ENCODE measurements around the gene NR3C2.

NR3C2 gene

GRCh38 chr4:148240241-148240640, 202.0 kb downstream of the NR3C2 start:
- H3K79me2 ChIP-seq (ENCODE audit: insufficient read depth, low read length), result no peaks in the 10 kb centered on the region
- H3K9me2 ChIP-seq (replicated peaks; ENCODE audit: insufficient read depth, low read length), result no peaks in the 10 kb centered on the region
- H3K36me3 ChIP-seq (ENCODE audit: low read length), result no peaks in the 10 kb centered on the region
- H3K4me2 ChIP-seq (ENCODE audit: low read depth, low read length, poor library complexity, severe bottlenecking), result no peak overlapping the region
- no peak overlapping the region for H3K27ac ChIP-seq (ENCODE audit: low read depth, low read length)
- no peaks in the 10 kb centered on the region for H3F3A ChIP-seq (ENCODE audit: insufficient read depth)
- no peak overlapping the region for H3K9ac ChIP-seq (ENCODE audit: low read length)
- no peaks in the 10 kb centered on the region for H4K20me1 ChIP-seq (ENCODE audit: low read depth, low read length)
- TF ChIP-seq, protein P1, sequence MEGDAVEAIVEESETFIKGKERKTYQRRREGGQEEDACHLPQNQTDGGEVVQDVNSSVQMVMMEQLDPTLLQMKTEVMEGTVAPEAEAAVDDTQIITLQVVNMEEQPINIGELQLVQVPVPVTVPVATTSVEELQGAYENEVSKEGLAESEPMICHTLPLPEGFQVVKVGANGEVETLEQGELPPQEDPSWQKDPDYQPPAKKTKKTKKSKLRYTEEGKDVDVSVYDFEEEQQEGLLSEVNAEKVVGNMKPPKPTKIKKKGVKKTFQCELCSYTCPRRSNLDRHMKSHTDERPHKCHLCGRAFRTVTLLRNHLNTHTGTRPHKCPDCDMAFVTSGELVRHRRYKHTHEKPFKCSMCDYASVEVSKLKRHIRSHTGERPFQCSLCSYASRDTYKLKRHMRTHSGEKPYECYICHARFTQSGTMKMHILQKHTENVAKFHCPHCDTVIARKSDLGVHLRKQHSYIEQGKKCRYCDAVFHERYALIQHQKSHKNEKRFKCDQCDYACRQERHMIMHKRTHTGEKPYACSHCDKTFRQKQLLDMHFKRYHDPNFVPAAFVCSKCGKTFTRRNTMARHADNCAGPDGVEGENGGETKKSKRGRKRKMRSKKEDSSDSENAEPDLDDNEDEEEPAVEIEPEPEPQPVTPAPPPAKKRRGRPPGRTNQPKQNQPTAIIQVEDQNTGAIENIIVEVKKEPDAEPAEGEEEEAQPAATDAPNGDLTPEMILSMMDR (IDR thresholded peaks at IDR 0.05; ENCODE audit: insufficient read depth, low read length, poor library complexity, severe bottlenecking), result no peak
- no peak overlapping the region for H2AFZ ChIP-seq (ENCODE audit: low read depth, low read length, severe bottlenecking)
- H3K4me3 ChIP-seq (ENCODE audit: insufficient read depth, low read length, poor library complexity, severe bottlenecking), result no peak overlapping the region
- H3K9me3 ChIP-seq (ENCODE audit: insufficient read depth, low read length), result no peaks in the 10 kb centered on the region
- no peaks in the 10 kb centered on the region for H3K27me3 ChIP-seq (ENCODE audit: low read length)

DNA sequence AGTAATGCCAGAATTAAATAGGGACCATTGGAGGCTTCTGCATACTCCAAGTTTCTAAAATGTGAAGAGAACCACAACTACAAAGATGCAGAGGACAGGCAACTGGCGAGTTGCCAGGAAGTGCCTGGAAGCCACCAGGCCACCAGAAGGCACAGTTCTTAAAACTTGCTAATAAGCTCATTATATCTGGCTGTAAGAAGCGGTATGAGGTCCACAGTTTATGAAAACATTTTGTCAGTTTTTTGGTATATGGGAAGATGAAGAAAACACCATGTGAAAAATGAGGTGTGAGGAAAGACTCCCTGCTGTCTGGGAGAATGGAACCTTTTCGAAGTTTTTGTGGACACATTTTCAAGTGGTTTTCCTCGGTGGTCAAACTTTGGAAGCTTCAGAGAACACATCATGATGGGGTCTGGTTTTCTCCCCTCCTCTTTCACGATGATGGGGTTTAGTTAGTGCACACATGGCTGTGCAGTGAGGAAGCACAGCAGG, 202.7 kb downstream of the NR3C2 start:
- Histone ChIP-seq H3K79me2 (ENCODE audit: insufficient read depth, low read length) (no peaks in the 10 kb centered on the region), H3K4me2 (ENCODE audit: low read depth, low read length, poor library complexity, severe bottlenecking) (no peak overlapping the region), H2AFZ (ENCODE audit: low read depth, low read length, severe bottlenecking) (no peak overlapping the region), H3K9me3 (ENCODE audit: insufficient read depth, low read length) (no peaks in the 10 kb centered on the region), H3K4me3 (ENCODE audit: insufficient read depth, low read length, poor library complexity, severe bottlenecking) (no peak overlapping the region), H3K9me2 (replicated peaks; ENCODE audit: insufficient read depth, low read length) (no peaks in the 10 kb centered on the region), H3K27ac (ENCODE audit: low read depth, low read length) (no peak overlapping the region), H3K36me3 (ENCODE audit: low read length) (no peaks in the 10 kb centered on the region), H3K27me3 (ENCODE audit: low read length) (no peaks in the 10 kb centered on the region), H4K20me1 (ENCODE audit: low read depth, low read length) (no peaks in the 10 kb centered on the region), H3K9ac (ENCODE audit: low read length) (no peak overlapping the region), H3F3A (ENCODE audit: insufficient read depth) (no peaks in the 10 kb centered on the region)
- TF ChIP-seq EZH2phosphoT487 (conservative IDR thresholded peaks at IDR 0.05; ENCODE audit: low read length), result no peak
- TF ChIP-seq, protein P1 (IDR thresholded peaks at IDR 0.05; ENCODE audit: insufficient read depth, low read length, poor library complexity, severe bottlenecking), result no peak

DNA sequence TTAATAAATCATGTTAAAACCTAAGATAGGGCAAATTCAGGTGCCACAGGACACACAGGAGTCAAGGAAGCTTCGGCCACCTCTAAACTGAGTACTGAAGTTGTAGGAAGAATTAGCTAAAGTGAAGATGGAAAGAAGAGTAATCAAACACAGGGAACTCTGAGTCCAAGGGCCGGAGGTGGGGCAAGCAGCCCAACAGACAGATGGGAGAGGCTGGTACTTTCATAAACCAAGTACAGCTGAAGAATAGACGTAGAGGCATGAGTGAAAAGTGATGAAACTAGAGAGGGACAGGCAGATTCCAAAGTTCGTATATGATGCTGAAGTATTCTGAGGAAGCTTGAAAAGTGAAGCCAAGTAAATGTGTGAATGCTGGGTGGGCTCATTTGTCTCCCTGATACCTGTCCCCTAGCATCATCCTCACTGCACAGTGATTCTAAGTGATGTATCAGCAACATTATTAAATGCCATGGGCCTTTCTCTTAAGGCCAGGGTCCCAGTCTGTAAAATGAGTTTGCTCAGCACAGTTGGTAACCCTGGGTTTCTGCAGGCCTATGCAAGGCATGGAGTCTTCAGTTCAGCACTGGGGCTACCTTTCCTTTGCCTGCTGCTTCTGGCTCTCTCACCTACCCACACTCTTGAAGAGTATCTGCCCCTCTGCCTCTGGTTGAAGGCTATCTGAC, 203.3 kb downstream of the NR3C2 start:
- H4K20me1 ChIP-seq (ENCODE audit: low read depth, low read length), result no peaks in the 10 kb centered on the region
- no peaks in the 10 kb centered on the region for H3F3A ChIP-seq (ENCODE audit: insufficient read depth)
- no peak overlapping the region for H3K4me3 ChIP-seq (ENCODE audit: insufficient read depth, low read length, poor library complexity, severe bottlenecking)
- H2AFZ ChIP-seq (ENCODE audit: low read depth, low read length, severe bottlenecking), result no peak overlapping the region
- H3K9me2 ChIP-seq (replicated peaks; ENCODE audit: insufficient read depth, low read length), result no peaks in the 10 kb centered on the region
- H3K9me3 ChIP-seq (ENCODE audit: insufficient read depth, low read length), result no peaks in the 10 kb centered on the region
- no peaks in the 10 kb centered on the region for H3K36me3 ChIP-seq (ENCODE audit: low read length)
- H3K4me2 ChIP-seq (ENCODE audit: low read depth, low read length, poor library complexity, severe bottlenecking), result no peak overlapping the region
- no peak overlapping the region for H3K27ac ChIP-seq (ENCODE audit: low read depth, low read length)
- no peaks in the 10 kb centered on the region for H3K79me2 ChIP-seq (ENCODE audit: insufficient read depth, low read length)
- no peak for TF ChIP-seq EZH2phosphoT487 (conservative IDR thresholded peaks at IDR 0.05; ENCODE audit: low read length)
- TF ChIP-seq, protein P1 (IDR thresholded peaks at IDR 0.05; ENCODE audit: insufficient read depth, low read length, poor library complexity, severe bottlenecking), result no peak
- no peak overlapping the region for H3K9ac ChIP-seq (ENCODE audit: low read length)
- H3K27me3 ChIP-seq (ENCODE audit: low read length), result no peaks in the 10 kb centered on the region
